GM21825 (cell line): Measurements from ENCODE around the gene SDHB.
"Not testable (repeated sequence)": the region's sequence is repeated elsewhere in the genome, so short reads cannot be mapped to it uniquely, and the experiment has no call there.

ENCODE experiments used
- ATAC-seq: cut with Tn5 transposase; IDR thresholded peaks from one replicate; pipeline ENCODE4 v1.9.1; 2021; ENCODE audit warnings: mild to moderate bottlenecking, moderate library complexity; ENCODE audit not compliant: unreplicated experiment

Gene SDHB

GRCh38 chr1:17075470-17076255 lies 21.8 kb upstream of the SDHB start:
- no peak for ATAC-seq

GRCh38 chr1:17071794-17072193 lies 18.0 kb upstream of the SDHB start:
- no peak for ATAC-seq

GRCh38 chr1:17070163-17070525 lies 16.3 kb upstream of the SDHB start:
- ATAC-seq: no peak

DNA sequence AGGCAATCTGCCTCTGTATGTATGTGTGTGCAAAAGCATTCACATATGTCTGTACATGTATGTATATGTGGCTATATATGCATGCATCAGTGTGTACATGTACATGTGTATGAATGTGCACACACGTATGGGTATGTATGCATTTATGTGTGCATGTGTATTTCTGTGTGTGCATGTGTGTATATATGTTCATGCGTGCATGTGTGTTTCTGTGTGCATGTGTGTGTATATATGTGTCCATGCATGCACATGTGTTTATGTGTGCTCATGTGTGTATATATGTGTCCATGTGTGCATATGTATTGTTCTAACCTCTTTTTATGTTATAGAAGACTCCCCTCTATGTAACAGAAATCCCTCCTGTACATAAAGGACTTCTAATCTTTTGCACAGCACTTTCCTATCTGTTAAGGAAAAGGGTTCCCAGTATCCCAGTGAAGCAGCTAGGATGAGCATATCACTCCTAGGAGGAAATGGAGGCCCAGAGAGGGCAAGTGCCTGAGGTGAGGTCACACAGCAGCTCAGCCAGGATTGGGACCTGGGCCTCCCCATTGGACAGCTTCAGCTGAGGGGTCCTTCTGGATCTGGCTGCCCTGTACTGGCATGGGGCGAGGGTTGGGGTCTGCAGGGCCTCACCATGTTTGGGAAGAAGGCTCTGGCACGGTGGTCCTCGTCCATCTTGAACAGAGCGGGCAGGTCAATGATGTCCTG lies 15.8 kb upstream of the SDHB start:
- no peak for ATAC-seq

- ATAC-seq: no peak
These were observed 15.0 kb upstream of the SDHB start for GRCh38 chr1:17068789-17069188.

- no peak for ATAC-seq
These were observed 13.8 kb upstream of the SDHB start for GRCh38 chr1:17067465-17068240.

GRCh38 chr1:17067069-17067426 lies 13.2 kb upstream of the SDHB start:
- ATAC-seq: no peak

GRCh38 chr1:17066361-17067068 lies 12.7 kb upstream of the SDHB start:
- no peak for ATAC-seq

DNA sequence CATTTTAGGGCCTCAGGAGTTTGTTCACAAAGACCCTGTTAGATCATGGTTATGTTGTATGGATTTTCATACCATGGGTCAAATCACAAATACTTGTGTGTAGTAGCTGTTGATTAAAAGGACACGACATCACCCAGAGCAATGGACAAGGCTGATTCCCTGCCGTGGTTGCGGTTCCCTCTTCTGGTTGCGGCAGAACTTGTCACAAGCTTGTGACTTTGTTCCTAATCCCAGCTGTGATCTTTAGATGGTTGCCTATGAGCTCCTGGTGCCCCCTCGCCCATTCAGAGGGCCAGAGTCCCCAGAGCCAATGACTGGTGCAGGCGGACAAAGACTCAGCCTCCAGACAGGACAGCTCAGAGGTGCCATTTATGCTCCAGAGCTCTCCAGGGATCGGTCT lies 11.8 kb upstream of the SDHB start:
- ATAC-seq: no peak

DNA sequence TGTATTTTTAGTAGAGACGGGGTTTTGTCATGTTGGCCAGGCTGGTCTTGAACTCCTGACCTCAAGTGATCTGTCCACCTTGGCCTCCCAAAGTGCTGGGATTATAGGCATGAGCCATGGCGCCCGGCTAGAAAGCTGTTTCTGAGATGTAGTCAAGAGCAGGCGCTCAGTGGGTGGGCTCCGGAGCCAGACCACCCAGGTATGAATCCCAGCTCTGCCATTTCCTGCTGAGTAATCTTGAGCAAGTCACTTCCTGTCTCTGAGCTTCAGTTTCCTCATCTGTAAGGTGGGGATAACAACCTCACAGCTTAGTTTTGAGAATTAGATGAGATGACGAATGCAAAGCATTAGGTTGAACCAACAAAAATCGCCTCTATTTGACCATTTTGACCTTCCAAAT lies 8.9 kb upstream of the SDHB start:
- not testable (repeated sequence) for ATAC-seq

DNA sequence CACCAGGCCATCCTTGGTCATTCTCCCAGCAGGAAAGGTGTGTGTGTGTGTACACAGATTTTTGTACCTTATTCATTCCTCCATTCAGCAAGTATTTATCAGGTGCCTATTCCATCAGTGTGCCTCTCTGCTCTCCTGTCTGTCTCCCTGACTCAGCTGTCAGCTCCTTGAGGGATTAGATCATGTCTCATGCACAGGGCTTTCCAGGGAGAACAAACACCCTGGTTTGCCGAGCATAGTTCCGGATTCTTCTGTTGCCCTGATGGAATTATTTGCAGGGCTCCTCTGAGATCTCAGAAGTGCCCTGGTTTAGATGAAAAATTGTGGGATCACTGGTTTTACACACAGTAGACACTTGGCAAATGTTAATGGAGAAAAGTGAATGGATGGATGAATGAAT lies 8.1 kb upstream of the SDHB start:
- ATAC-seq: no peak

- no peak for ATAC-seq
These were observed 7.7 kb upstream of the SDHB start for GRCh38 chr1:17061486-17061885.

DNA sequence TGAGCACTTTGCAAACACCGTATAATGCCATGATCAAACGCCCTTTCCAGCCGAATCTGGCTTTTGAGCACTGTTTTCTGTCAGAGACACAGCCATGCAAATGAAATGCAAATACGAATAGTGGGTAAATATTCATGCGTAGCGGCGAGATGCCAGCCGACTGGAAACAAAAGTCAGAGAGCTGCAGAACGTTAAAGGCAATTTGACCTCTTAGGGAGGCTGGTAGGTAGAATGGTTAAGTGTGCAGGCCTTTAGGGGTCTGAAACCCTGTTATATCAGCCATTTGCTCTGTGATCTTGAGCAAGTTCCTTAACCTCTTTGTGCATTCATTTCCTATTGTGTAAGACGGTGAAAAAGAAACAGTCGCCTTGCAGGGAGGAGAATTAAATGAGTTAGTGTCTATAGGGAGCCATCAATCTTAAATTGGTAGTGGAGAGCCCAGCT lies 6.5 kb upstream of the SDHB start:
- no peak for ATAC-seq

DNA sequence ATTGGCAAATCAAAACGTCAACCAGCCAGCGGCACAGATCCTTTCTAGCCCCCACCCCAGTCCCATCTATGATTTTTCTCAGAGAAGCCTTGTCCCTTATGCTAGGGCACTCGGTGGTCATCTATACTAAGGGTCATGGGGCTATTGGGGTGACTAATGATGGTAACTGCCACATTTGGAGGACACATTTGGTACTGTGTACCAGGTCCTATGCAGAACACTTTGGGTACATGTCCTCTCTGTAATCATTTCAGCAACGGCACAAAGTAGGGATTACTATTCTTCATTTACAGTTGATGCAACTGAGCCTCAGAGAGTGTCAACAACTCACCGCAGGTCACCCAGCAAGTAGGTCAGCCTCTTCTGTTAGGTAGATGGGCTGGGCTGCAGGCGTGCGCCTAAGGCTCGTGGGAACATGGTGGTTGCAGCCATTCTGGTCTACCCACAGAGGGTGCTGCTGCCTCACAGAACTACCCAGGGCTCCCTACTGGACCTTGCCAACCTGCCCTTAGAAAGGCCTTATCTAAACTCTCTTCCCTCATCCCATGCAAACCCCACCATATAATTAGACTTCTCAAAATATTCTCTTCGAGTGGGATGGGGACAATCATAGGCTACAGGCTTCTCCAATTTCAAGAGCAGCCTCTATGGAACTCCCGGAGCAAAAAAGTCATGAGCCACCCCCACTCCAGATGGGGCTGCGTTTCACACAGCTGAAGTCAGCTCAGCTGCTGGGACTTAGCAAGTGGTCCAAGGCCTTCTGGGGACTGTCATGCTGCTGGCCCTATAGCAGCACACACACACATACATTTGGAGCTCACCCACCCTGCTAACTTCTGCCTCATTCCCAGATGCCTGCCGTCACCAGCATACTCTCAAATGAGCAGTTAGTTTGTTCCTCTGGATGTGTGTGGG lies 5.8 kb upstream of the SDHB start:
- ATAC-seq: no peak

DNA sequence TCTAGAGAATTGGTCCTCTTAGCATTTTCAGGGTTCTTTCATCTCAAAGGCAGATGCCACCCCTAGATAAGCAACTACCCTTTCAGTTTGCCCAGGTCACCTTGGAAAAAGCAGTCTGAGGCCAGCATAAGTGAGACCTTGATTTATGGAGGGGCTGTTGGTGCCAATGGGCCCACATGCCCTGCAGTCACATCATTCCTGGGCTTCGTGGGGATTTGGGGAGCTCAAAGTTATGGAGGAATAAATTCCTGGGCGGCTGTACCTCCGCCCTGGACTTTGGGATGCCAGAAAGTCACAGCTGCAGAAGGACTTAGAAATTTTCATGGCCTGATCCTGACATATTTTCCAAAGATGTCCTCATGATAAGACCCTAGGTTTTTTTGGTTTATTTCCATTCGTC lies 2.7 kb upstream of the SDHB start:
- ATAC-seq: no peak

GRCh38 chr1:17055801-17056200 lies 2.0 kb upstream of the SDHB start:
- ATAC-seq: no peak

DNA sequence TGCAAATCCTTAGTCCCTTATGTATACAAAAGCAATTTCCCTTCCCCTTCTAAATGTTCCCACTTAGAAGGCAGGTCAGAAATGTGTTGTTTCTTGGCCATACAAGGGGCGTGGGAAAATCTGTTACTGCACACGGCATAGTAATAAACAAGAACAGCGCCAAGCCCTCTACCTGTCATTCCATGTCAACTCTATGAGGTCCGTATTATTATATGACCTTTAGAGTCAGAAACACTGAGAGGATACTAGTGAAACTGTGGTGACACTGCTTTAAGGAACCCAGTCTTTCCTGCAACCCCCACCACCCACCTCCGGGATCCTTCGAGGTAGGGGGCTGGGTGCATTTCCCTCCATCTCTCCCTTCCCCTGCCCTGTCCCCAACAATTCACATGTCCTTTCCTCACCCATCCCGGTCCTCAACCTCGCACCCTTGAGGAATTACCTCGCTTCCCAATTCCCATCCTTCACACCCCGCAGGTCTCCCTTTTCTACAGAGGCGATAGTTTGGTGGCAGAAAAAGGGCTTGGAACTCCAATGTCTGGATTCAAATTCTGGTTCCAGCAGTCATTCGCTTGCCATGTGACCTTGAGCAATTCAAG lies 647 bp downstream of the SDHB start:
- no peak for ATAC-seq

- ATAC-seq: no peak
These were observed 1.2 kb downstream of the SDHB start for GRCh38 chr1:17052641-17053040.

GRCh38 chr1:17052038-17052437 lies 1.8 kb downstream of the SDHB start:
- ATAC-seq: no peak

GRCh38 chr1:17047924-17048323 lies 5.9 kb downstream of the SDHB start:
- ATAC-seq: no peak
